Testis (tissue), 3 donors: ENCODE data around the gene SASH1. TPM values are rescaled to one million over a fixed set of nuclear protein-coding genes. Genes with fewer than 3 reads are reported as not detected.

Experiments
- DNase-seq: peaks from one replicate; pipeline ENCODE4 v3.0.0-alpha.2; 2019
- H3K27ac ChIP-seq, 2 donors: fragments of 200-600 bp; sonication (generic); one replicate each; pipeline ENCODE4 v1.5.1; 2019
- H3K27me3 ChIP-seq: fragments of 200-600 bp; sonication (generic); one replicate; pipeline ENCODE4 v1.5.1; 2019
- H3K36me3 ChIP-seq: fragments of 200-600 bp; sonication (generic); one replicate; pipeline ENCODE4 v1.5.1; 2017; ENCODE audit warnings: low read depth; ENCODE audit errors: missing control alignments
- H3K4me1 ChIP-seq: fragments of 200-600 bp; sonication (generic); one replicate; pipeline ENCODE4 v1.5.1; 2019
- H3K4me3 ChIP-seq, 2 donors: fragments of 200-600 bp; sonication (generic); one replicate each; pipeline ENCODE4 v1.5.1; 2017 to 2019
- H3K9me3 ChIP-seq: fragments of 200-600 bp; sonication (generic); one replicate; pipeline ENCODE4 v1.5.1; 2017
- CTCF ChIP-seq, 3 experiments: fragments of 450-650 bp in 2 of 3; fragments of 200-600 bp in 1 of 3; sonication (generic) in 1 of 3; IDR thresholded peaks; one replicate each; pipeline ENCODE4 v1.5.1; 2016 to 2019; ENCODE audit warnings: antibody characterized with exemption in 3 of 3, mild to moderate bottlenecking in 2 of 3, moderate library complexity in 1 of 3
- POLR2A ChIP-seq: fragments of 450-650 bp; IDR thresholded peaks from one replicate; pipeline ENCODE4 v1.6.1; 2017; ENCODE audit warnings: antibody characterized with exemption, mild to moderate bottlenecking, moderate library complexity
- WGBS, 2 donors: methylation state at CpG; one replicate each; pipeline ENCODE4 v1.1.5; 2018; 5-methylcytosine and 5-hydroxymethylcytosine counted together
- intact Hi-C: fragments of 100-400 bp; cut with DNase I; formaldehyde crosslinking; loops from one replicate; pipeline ENCODE4 v1.15.1; 2023; ENCODE audit warnings: low total_unique reads
- polyA plus RNA-seq: library from polyadenylated mRNA; stranded (reverse); fragments of 350-450 nt; fragmentation: Illumina TruSeq; extraction: RNeasy Lipid Tissue Mini Kit (QIAGEN cat#74804); gene quantifications from one replicate; pipeline ENCODE4 v1.2.3, GENCODE V29; 2014; ENCODE audit warnings: low read depth, low replicate concordance; ENCODE audit not compliant: insufficient read depth
- small RNA-seq, 2 donors: library from RNA; depleted of rRNA; stranded (forward); fragments of <200 nt; gene quantifications; one replicate each; pipeline ENCODE3, GENCODE V24; 2016
- total RNA-seq, 2 donors: library from RNA; depleted of rRNA; stranded (reverse); fragments of >200 nt; gene quantifications; one replicate each; pipeline ENCODE4 v1.2.3, GENCODE V29; 2016

The SASH1 gene
- total and polyA plus RNA-seq, 3 donors from 2014 or later = 12.1 to 42.1 (median 40.3) TPM

- no peaks in the 10 kb centered on the region for H3K36me3 ChIP-seq
- no peaks in the 10 kb centered on the region for H3K27me3 ChIP-seq
- no peak for TF ChIP-seq CTCF (IDR thresholded peaks at IDR 0.05)
- TF ChIP-seq POLR2A = no peak
- H3K4me1 ChIP-seq = no peaks in the 10 kb centered on the region
- 88 to 92% methylated on average over 3 of the region's 3 CpGs for WGBS, 2 donors
- no peaks in the 10 kb centered on the region for H3K9me3 ChIP-seq
- intact Hi-C loops = no loop called here
- no peak overlapping the region for H3K4me3 ChIP-seq
- H3K27ac ChIP-seq = no peak overlapping the region
- DNase-seq = no peak
These were observed 254.3 kb downstream of the SASH1 start for GRCh38 chr6:148596891-148597455.

- no peak overlapping the region for H3K27ac ChIP-seq
- DNase-seq = no peak
- H3K4me3 ChIP-seq = no peak overlapping the region
- H3K36me3 ChIP-seq = no peaks in the 10 kb centered on the region
- H3K27me3 ChIP-seq = no peaks in the 10 kb centered on the region
- intact Hi-C loops = no loop called here
- no peaks in the 10 kb centered on the region for H3K4me1 ChIP-seq
- 54 to 58% methylated on average over 3 of the region's 3 CpGs for WGBS, 2 donors
- TF ChIP-seq CTCF (IDR thresholded peaks at IDR 0.05) = no peak
- no peak for TF ChIP-seq POLR2A
- no peaks in the 10 kb centered on the region for H3K9me3 ChIP-seq
These were observed 256.1 kb downstream of the SASH1 start for GRCh38 chr6:148598724-148599123.

GRCh38 chr6:148599967-148600426, 257.4 kb downstream of the SASH1 start:
- Histone ChIP-seq H3K27ac (no peak overlapping the region), H3K4me3 (no peak overlapping the region), H3K27me3 (no peaks in the 10 kb centered on the region), H3K36me3 (no peaks in the 10 kb centered on the region), H3K4me1 (no peaks in the 10 kb centered on the region), H3K9me3 (no peaks in the 10 kb centered on the region)
- intact Hi-C loops = no loop called here
- TF ChIP-seq POLR2A (no peak), CTCF (IDR thresholded peaks at IDR 0.05) (no peak)
- 77 to 87% methylated on average over 7 of the region's 7 CpGs for WGBS, 2 donors
- no peak for DNase-seq

Small RNA genes lying within 50 kb of the gene (small RNA-seq; reads per million reads assigned to genes)
- 0 reads per million in 2 donors for gene SNRPEP6
